K562 (cell line): ENCODE results near the gene AGO4. TPM values are rescaled to one million over a fixed set of nuclear protein-coding genes. Genes with fewer than 3 reads are reported as not detected.

Source experiments
- CAMTA2 ChIP-seq: fragments of 250-450 bp; sonication (Bioruptor Pico); conservative IDR thresholded peaks from 2 replicates; pipeline ENCODE4 v1.5.1; 2022
- HEY1 ChIP-seq: fragments of 250-450 bp; sonication (Bioruptor Pico); IDR thresholded peaks from 2 replicates; pipeline ENCODE4 v1.5.0; 2020; ENCODE audit warnings: mild to moderate bottlenecking, moderate library complexity, borderline replicate concordance
- RB1 ChIP-seq: fragments of 450-650 bp; IDR thresholded peaks from 2 replicates; pipeline ENCODE4 v1.6.1; 2017; ENCODE audit warnings: low read depth, mild to moderate bottlenecking
- RFX7 ChIP-seq: fragments of 250-450 bp; sonication (Bioruptor Pico); IDR thresholded peaks from 2 replicates; pipeline ENCODE4 v1.5.1; 2021; ENCODE audit warnings: mild to moderate bottlenecking
- ZBTB5 ChIP-seq: fragments of 450-650 bp; IDR thresholded peaks from 2 replicates; pipeline ENCODE4 v1.6.1; 2017; ENCODE audit warnings: antibody characterized with exemption
- ZNF224 ChIP-seq: sonication (generic); formaldehyde crosslinking; IDR thresholded peaks from 2 replicates; pipeline ENCODE4 v1.8.0; 2022; ENCODE audit warnings: mild to moderate bottlenecking, missing genetic modification reagents
- polyA plus RNA-seq, 8 experiments: library from polyadenylated mRNA; depleted of rRNA in 4 of 8; stranded (reverse) in 5 of 8; unstranded in 3 of 8; fragments of >200 nt; fragmentation: Nextera tagmentation in 2 of 8; fragmentation: Illumina TruSeq in 1 of 8; extraction: Ambion mirVana in 2 of 8; extraction: Trizol in 1 of 8; gene quantifications; 2 replicates each; pipeline versions ENCODE4 v1.2.1 to v1.2.3, GENCODE V29; 2011 to 2014; ENCODE audit warnings: inconsistent platforms in 1 of 8, missing spikeins in 1 of 8
- total RNA-seq, 7 experiments: library from RNA; depleted of rRNA in 6 of 7; stranded (reverse); fragments of >200 nt in 6 of 7; fragmentation: Illumina TruSeq in 2 of 7; extraction: Trizol in 2 of 7; gene quantifications; 2 replicates each; pipeline versions ENCODE4 v1.2.1 to v1.2.3, GENCODE V29; 2011 to 2021; ENCODE audit warnings: low replicate concordance in 1 of 7
- TF ChIP-seq, protein P1 (sequence below): fragments of 250-450 bp; sonication (Bioruptor Pico); IDR thresholded peaks from 2 replicates; pipeline ENCODE4 v1.4.0; 2020
- TF ChIP-seq, protein P2 (sequence below), 2 experiments: fragments of 450-650 bp; IDR thresholded peaks; 2 replicates each; pipeline ENCODE4 v1.6.1; 2016; ENCODE audit warnings: mild to moderate bottlenecking in 2 of 2, borderline replicate concordance in 1 of 2, low read depth in 1 of 2, moderate library complexity in 1 of 2
- TF ChIP-seq, protein P3 (sequence below): fragments of 200-800 bp; sonication (Bioruptor generic); IDR thresholded peaks from 2 replicates; pipeline ENCODE4 v1.6.1; 2017; ENCODE audit warnings: missing genetic modification characterization, missing compliant biosample characterization

Gene AGO4
- total and polyA plus RNA-seq, 9 of the 15 experiments (the other 6 are each of a cell fraction or from before 2014, with no cell fraction given) = 1.3 to 10.5 (median 6.5) TPM

GRCh38 chr1:35769188-35769758 is 38.5 kb upstream of the AGO4 start (continued):
- TF ChIP-seq, protein P1, sequence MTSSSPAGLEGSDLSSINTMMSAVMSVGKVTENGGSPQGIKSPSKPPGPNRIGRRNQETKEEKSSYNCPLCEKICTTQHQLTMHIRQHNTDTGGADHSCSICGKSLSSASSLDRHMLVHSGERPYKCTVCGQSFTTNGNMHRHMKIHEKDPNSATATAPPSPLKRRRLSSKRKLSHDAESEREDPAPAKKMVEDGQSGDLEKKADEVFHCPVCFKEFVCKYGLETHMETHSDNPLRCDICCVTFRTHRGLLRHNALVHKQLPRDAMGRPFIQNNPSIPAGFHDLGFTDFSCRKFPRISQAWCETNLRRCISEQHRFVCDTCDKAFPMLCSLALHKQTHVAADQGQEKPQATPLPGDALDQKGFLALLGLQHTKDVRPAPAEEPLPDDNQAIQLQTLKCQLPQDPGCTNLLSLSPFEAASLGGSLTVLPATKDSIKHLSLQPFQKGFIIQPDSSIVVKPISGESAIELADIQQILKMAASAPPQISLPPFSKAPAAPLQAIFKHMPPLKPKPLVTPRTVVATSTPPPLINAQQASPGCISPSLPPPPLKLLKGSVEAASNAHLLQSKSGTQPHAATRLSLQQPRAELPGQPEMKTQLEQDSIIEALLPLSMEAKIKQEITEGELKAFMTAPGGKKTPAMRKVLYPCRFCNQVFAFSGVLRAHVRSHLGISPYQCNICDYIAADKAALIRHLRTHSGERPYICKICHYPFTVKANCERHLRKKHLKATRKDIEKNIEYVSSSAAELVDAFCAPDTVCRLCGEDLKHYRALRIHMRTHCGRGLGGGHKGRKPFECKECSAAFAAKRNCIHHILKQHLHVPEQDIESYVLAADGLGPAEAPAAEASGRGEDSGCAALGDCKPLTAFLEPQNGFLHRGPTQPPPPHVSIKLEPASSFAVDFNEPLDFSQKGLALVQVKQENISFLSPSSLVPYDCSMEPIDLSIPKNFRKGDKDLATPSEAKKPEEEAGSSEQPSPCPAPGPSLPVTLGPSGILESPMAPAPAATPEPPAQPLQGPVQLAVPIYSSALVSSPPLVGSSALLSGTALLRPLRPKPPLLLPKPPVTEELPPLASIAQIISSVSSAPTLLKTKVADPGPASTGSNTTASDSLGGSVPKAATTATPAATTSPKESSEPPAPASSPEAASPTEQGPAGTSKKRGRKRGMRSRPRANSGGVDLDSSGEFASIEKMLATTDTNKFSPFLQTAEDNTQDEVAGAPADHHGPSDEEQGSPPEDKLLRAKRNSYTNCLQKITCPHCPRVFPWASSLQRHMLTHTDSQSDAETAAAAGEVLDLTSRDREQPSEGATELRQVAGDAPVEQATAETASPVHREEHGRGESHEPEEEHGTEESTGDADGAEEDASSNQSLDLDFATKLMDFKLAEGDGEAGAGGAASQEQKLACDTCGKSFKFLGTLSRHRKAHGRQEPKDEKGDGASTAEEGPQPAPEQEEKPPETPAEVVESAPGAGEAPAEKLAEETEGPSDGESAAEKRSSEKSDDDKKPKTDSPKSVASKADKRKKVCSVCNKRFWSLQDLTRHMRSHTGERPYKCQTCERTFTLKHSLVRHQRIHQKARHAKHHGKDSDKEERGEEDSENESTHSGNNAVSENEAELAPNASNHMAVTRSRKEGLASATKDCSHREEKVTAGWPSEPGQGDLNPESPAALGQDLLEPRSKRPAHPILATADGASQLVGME (CRISPR knock-in tag) = no peak
- TF ChIP-seq ZBTB5 (no peak), ZNF224 (CRISPR knock-in tag) (no peak), RB1 (no peak; the same call in 1 of the 2 replicates), RFX7 (CRISPR knock-in tag) (no peak), CAMTA2 (CRISPR knock-in tag) (peak; percentile 80; the same call in 1 of the 2 replicates), HEY1 (CRISPR knock-in tag) (no peak)
- TF ChIP-seq, protein P2, sequence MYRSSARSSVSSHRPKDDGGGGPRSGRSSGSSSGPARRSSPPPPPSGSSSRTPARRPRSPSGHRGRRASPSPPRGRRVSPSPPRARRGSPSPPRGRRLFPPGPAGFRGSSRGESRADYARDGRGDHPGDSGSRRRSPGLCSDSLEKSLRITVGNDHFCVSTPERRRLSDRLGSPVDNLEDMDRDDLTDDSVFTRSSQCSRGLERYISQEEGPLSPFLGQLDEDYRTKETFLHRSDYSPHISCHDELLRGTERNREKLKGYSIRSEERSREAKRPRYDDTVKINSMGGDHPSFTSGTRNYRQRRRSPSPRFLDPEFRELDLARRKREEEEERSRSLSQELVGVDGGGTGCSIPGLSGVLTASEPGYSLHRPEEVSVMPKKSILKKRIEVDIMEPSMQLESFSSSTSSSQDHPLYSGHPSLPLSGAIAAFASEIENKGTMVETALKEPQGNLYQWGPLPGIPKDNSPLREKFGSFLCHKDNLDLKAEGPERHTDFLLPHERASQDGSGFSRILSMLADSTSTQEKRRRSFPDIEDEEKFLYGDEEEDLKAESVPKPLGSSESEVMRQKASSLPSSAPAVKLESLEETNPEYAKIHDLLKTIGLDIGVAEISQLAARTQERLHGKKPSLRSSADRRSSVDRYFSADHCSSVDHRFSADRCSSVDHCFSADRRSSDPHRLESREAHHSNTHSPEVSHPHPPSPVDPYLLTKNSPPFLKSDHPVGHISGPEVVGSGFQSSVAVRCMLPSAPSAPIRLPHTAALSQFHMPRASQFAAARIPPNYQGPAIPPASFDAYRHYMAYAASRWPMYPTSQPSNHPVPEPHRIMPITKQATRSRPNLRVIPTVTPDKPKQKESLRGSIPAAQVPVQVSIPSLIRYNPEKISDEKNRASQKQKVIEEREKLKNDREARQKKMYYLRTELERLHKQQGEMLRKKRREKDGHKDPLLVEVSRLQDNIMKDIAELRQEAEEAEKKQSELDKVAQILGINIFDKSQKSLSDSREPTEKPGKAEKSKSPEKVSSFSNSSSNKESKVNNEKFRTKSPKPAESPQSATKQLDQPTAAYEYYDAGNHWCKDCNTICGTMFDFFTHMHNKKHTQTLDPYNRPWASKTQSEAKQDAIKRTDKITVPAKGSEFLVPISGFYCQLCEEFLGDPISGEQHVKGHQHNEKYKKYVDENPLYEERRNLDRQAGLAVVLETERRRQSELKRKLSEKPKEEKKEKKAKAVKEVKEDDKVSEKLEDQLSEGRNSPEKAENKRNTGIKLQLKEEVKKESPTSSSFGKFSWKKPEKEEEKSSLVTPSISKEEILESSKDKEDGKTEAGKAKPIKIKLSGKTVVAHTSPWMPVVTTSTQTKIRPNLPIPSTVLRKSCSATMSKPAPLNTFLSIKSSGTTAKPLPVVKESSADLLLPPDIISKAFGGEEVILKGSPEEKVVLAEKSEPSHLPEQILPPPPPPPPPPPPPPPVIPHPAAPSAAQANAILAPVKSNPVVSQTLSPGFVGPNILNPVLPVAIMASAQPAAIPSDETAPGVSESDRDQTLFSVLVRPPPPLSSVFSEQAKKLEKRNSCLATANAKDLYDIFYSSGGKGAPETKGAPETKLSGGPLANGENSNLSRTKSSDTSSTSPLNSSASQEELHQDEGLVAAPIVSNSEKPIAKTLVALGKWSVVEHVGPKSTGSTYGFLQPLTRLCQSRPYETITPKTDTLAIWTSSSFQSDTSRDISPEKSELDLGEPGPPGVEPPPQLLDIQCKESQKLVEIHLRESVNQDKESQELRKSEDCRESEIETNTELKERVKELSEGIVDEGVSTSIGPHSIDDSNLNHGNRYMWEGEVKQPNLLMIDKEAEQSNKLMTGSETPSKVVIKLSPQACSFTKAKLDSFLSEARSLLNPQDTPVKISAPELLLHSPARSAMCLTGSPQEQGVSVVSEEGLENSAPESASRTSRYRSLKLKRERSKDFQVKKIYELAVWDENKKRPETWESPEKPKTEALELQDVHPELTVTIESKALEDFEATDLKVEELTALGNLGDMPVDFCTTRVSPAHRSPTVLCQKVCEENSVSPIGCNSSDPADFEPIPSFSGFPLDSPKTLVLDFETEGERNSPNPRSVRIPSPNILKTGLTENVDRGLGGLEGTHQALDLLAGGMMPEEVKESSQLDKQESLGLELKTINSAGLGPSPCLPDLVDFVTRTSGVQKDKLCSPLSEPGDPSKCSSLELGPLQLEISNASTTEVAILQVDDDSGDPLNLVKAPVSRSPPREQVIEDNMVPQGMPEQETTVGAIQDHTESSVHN (IDR thresholded peaks at IDR 0.05; ENCODE audit: borderline replicate concordance in 1 of 2, low read depth in 1 of 2) = no peak
- TF ChIP-seq, protein P3, sequence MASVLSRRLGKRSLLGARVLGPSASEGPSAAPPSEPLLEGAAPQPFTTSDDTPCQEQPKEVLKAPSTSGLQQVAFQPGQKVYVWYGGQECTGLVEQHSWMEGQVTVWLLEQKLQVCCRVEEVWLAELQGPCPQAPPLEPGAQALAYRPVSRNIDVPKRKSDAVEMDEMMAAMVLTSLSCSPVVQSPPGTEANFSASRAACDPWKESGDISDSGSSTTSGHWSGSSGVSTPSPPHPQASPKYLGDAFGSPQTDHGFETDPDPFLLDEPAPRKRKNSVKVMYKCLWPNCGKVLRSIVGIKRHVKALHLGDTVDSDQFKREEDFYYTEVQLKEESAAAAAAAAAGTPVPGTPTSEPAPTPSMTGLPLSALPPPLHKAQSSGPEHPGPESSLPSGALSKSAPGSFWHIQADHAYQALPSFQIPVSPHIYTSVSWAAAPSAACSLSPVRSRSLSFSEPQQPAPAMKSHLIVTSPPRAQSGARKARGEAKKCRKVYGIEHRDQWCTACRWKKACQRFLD = peak; percentile 88
